SK-N-SH (cell line): ENCODE data around the gene CNOT4. TPM values are rescaled to one million over a fixed set of nuclear protein-coding genes. Genes with fewer than 3 reads are reported as not detected.

Experiments used
- CTCF ChIA-PET: fragments of 300-600, 350-600 bp; formaldehyde crosslinking; extraction: SDS; loops from one replicate; lab custom pipeline; 2021; lab: Yijun Ruan, JAX
- POLR2A ChIA-PET: fragments of 350-600 bp; sonication (Branson Sonifier 250); formaldehyde crosslinking; extraction: SDS; loops from one replicate; lab custom pipeline; 2020; ENCODE audit warnings: antibody characterized with exemption, inconsistent platforms; lab: Yijun Ruan, JAX
- DNase-seq: peaks from one replicate; pipeline ENCODE4 v3.0.0; 2012
- H2AFZ ChIP-seq: fragments of 200-600 bp; sonication (generic); 2 replicates; pipeline ENCODE4 v1.8.1; 2016; ENCODE audit warnings: antibody characterized with exemption, mild to moderate bottlenecking, low read depth
- H3F3A ChIP-seq: fragments of 200-600 bp; sonication (generic); replicated peaks from 2 replicates; pipeline ENCODE3; 2016; ENCODE audit warnings: antibody characterized with exemption, mild to moderate bottlenecking; ENCODE audit not compliant: insufficient read depth
- H3K27ac ChIP-seq, 2 experiments: fragments of 200-500 bp in 1 of 2; fragments of 200-600 bp in 1 of 2; sonication (Bioruptor generic) in 1 of 2; sonication (generic), shearing (Covaris generic) in 1 of 2; 2 replicates each; pipeline versions ENCODE4 v1.5.1 to v1.6.1; 2014 to 2016; ENCODE audit warnings: low read depth in 2 of 2, inconsistent platforms in 1 of 2, low read length in 1 of 2, mild to moderate bottlenecking in 1 of 2, mixed read lengths in 1 of 2
- H3K27me3 ChIP-seq: fragments of 200-600 bp; sonication (generic), shearing (Covaris generic); 2 replicates; pipeline ENCODE4 v1.6.1; 2016; ENCODE audit warnings: mixed run types; ENCODE audit not compliant: insufficient read depth
- H3K36me3 ChIP-seq, 2 experiments: fragments of 200-500 bp in 1 of 2; fragments of 200-600 bp in 1 of 2; sonication (Bioruptor generic) in 1 of 2; sonication (generic) in 1 of 2; replicated peaks in 1 of 2; 2 replicates each; pipeline versions ENCODE3 to v1.5.1; 2014 to 2016; ENCODE audit warnings: low read length in 1 of 2, mild to moderate bottlenecking in 1 of 2; ENCODE audit not compliant: insufficient read depth in 2 of 2, control insufficient read depth in 1 of 2
- H3K4me1 ChIP-seq, 2 experiments: fragments of 200-500 bp in 1 of 2; fragments of 200-600 bp in 1 of 2; sonication (Bioruptor generic) in 1 of 2; sonication (generic), shearing (Covaris generic) in 1 of 2; 2 replicates each; pipeline versions ENCODE4 v1.5.1 to v1.6.1; 2014 to 2016; ENCODE audit warnings: low read depth in 1 of 2, low read length in 1 of 2, mixed run types in 1 of 2; ENCODE audit not compliant: insufficient read depth in 2 of 2, control insufficient read depth in 1 of 2
- H3K4me2 ChIP-seq: fragments of 200-600 bp; sonication (generic), shearing (Covaris generic); 2 replicates; pipeline ENCODE4 v1.6.1; 2017; ENCODE audit warnings: mixed run types
- H3K4me3 ChIP-seq, 2 experiments: fragments of 200-500 bp in 1 of 2; fragments of 200-600 bp in 1 of 2; sonication (Bioruptor generic) in 1 of 2; sonication (generic), shearing (Covaris generic) in 1 of 2; 2 replicates each; pipeline versions ENCODE4 v1.5.1 to v1.8.1; 2014 to 2016; ENCODE audit warnings: low read depth in 2 of 2, inconsistent platforms in 1 of 2, low read length in 1 of 2, mild to moderate bottlenecking in 1 of 2, mixed read lengths in 1 of 2, moderate library complexity in 1 of 2
- H3K79me2 ChIP-seq: fragments of 200-600 bp; sonication (generic); 2 replicates; pipeline ENCODE4 v1.8.1; 2017; ENCODE audit warnings: mild to moderate bottlenecking; ENCODE audit not compliant: insufficient read depth
- H3K9ac ChIP-seq: fragments of 200-600 bp; sonication (generic); 2 replicates; pipeline ENCODE4 v1.6.1; 2017; ENCODE audit warnings: mixed run types
- H3K9me2 ChIP-seq: fragments of 200-600 bp; sonication (generic); 2 replicates; pipeline ENCODE4 v1.6.1; 2017; ENCODE audit warnings: mixed run types
- H3K9me3 ChIP-seq: fragments of 200-600 bp; sonication (generic); 2 replicates; pipeline ENCODE4 v1.6.1; 2017; ENCODE audit warnings: mixed run types, mild to moderate bottlenecking, moderate library complexity
- H4K20me1 ChIP-seq: fragments of 200-600 bp; sonication (generic); 2 replicates; pipeline ENCODE4 v1.6.1; 2017; ENCODE audit warnings: mild to moderate bottlenecking, mixed run types; ENCODE audit not compliant: insufficient read depth
- CHD2 ChIP-seq: fragments of 150-350 bp; IDR thresholded peaks from 2 replicates; pipeline ENCODE4 v1.6.1; 2018; ENCODE audit warnings: low read length; ENCODE audit not compliant: partially characterized antibody
- CTCF ChIP-seq: fragments of 200-600 bp; sonication (generic); IDR thresholded peaks from 2 replicates; pipeline ENCODE4 v1.6.1; 2017; ENCODE audit warnings: antibody characterized with exemption, mild to moderate bottlenecking, moderate library complexity
- EZH2phosphoT487 ChIP-seq: fragments of 200-600 bp; sonication (generic); IDR thresholded peaks from 2 replicates; pipeline ENCODE4 v1.6.1; 2017; ENCODE audit warnings: low read depth, mixed run types, mild to moderate bottlenecking, antibody characterized with exemption, moderate library complexity, borderline replicate concordance
- FOXM1 ChIP-seq: IDR thresholded peaks from 2 replicates; pipeline ENCODE4 v1.4.0; 2012; ENCODE audit warnings: low read depth, mild to moderate bottlenecking
- JUND ChIP-seq: IDR thresholded peaks from 2 replicates; pipeline ENCODE4 v1.4.0; 2012
- MEF2A ChIP-seq: IDR thresholded peaks from 2 replicates; pipeline ENCODE4 v1.4.0; 2012; ENCODE audit warnings: low read depth, borderline replicate concordance
- NFIC ChIP-seq: IDR thresholded peaks from 2 replicates; pipeline ENCODE4 v1.4.0; 2012; ENCODE audit warnings: borderline replicate concordance
- NRF1 ChIP-seq: IDR thresholded peaks from 2 replicates; pipeline ENCODE4 v1.6.1; 2012; ENCODE audit warnings: low read depth, mild to moderate bottlenecking, low read length
- POLR2AphosphoS5 ChIP-seq: IDR thresholded peaks from 2 replicates; pipeline ENCODE4 v1.6.1; 2012; ENCODE audit warnings: low read depth, low read length
- RAD21 ChIP-seq: IDR thresholded peaks from 2 replicates; pipeline ENCODE4 v1.6.1; 2012; ENCODE audit warnings: mild to moderate bottlenecking, low read length
- RCOR1 ChIP-seq: fragments of 150-350 bp; IDR thresholded peaks from 2 replicates; pipeline ENCODE4 v1.6.1; 2017; ENCODE audit warnings: antibody characterized with exemption, low read length
- REST ChIP-seq: IDR thresholded peaks from 2 replicates; pipeline ENCODE4 v1.6.1; 2012; ENCODE audit warnings: mild to moderate bottlenecking, low read depth, low read length, moderate library complexity
- RFX5 ChIP-seq: IDR thresholded peaks from 2 replicates; pipeline ENCODE4 v1.6.1; 2012; ENCODE audit warnings: mild to moderate bottlenecking, improper control_type of control experiment, low read length
- RXRA ChIP-seq: IDR thresholded peaks from 2 replicates; pipeline ENCODE4 v1.4.0; 2012; ENCODE audit warnings: low read depth, mild to moderate bottlenecking, borderline replicate concordance
- TAF1 ChIP-seq: IDR thresholded peaks from 2 replicates; pipeline ENCODE4 v1.6.1; 2012; ENCODE audit warnings: low read depth, mild to moderate bottlenecking, low read length, moderate library complexity, borderline replicate concordance
- TEAD4 ChIP-seq: IDR thresholded peaks from 2 replicates; pipeline ENCODE4 v1.4.0; 2012; ENCODE audit warnings: mild to moderate bottlenecking, borderline replicate concordance; ENCODE audit not compliant: insufficient read depth
- USF2 ChIP-seq: fragments of 150-350 bp; IDR thresholded peaks from 2 replicates; pipeline ENCODE4 v1.6.1; 2017; ENCODE audit warnings: antibody characterized with exemption, low read length, low read depth, borderline replicate concordance
- YY1 ChIP-seq: IDR thresholded peaks from 2 replicates; pipeline ENCODE4 v1.4.0; 2012; ENCODE audit warnings: low read depth, mild to moderate bottlenecking
- WGBS: methylation state at CpG from one replicate; pipeline ENCODE4 v1.1.6; 2017; ENCODE audit warnings: low lambda C conversion rate; 5-methylcytosine and 5-hydroxymethylcytosine counted together
- polyA plus RNA-seq, 3 experiments: library from polyadenylated mRNA; depleted of rRNA; stranded (reverse); fragments of >200 nt; gene quantifications; 2 replicates each; pipeline ENCODE4 v1.2.3, GENCODE V29; 2012

The CNOT4 gene
- polyA plus RNA-seq, 1 of the 3 experiments (the other 2 are of a cell fraction): 8.0 TPM

DNA sequence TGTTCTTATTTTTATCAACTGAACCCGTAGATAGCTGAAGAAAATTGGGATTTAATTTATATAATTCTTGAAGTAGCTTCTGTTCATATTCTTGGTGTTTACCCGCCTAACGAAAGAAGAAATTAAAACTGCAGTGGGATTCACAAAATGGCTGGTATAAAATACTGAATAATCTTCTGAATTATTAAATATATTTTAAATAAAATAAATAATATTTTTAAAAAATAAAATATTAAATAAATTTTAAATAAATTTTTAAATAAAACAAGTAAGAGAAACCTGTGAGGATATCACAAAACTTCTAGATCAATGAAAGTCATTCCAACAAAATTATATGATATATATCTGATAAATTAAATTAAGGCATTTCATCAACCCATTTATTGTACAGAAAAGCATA lies 99.4 kb downstream of the CNOT4 start:
- no peak overlapping the region for H3K9ac ChIP-seq
- H3K27me3 ChIP-seq: no peaks in the 10 kb centered on the region
- ChIA-PET CTCF (interaction anchor here (1.0 kb wide), 1 partner anchor 15 kb away, joined by 3 read pairs; no protein-coding TSS in a partner anchor), POLR2A (no interaction called here)
- H3F3A ChIP-seq: no peaks in the 10 kb centered on the region
- WGBS: 99% methylated on average over 3 of the region's 3 CpGs
- no peak overlapping the region for H3K27ac ChIP-seq
- peaks cover 3% of the 10 kb centered on the region; the same call in 1 of the 2 replicates for H3K79me2 ChIP-seq
- no peaks in the 10 kb centered on the region for H3K9me3 ChIP-seq
- H2AFZ ChIP-seq: no peak overlapping the region
- H3K4me3 ChIP-seq: no peak overlapping the region
- H3K4me2 ChIP-seq: no peak overlapping the region
- H3K4me1 ChIP-seq: no peaks in the 10 kb centered on the region; a peak in 1 of 4 replicates
- peaks cover 34 to 64% of the 10 kb centered on the region in 2 experiments for H3K36me3 ChIP-seq
- H4K20me1 ChIP-seq: no peaks in the 10 kb centered on the region
- H3K9me2 ChIP-seq: no peaks in the 10 kb centered on the region
- TF ChIP-seq YY1 (no peak), JUND (no peak), USF2 (no peak), EZH2phosphoT487 (no peak), NFIC (no peak), MEF2A (no peak), NRF1 (no peak), POLR2AphosphoS5 (no peak), TAF1 (no peak), REST (no peak), CHD2 (no peak), RAD21 (no peak), RCOR1 (no peak), RFX5 (no peak), RXRA (no peak), CTCF (no peak), FOXM1 (no peak), TEAD4 (no peak)
- no peak for DNase-seq
